DND-41 (cell line): Measurements from ENCODE around the gene ALDH1A1.

Experiments
- ATAC-seq: fragments of 200-7000 bp; cut with Tn5 transposase; 3 replicates; pipeline ENCODE4 v1.9.1; 2021; ENCODE audit warnings: low read depth; ENCODE audit not compliant: insufficient read depth
- DNase-seq: peaks from one replicate; pipeline ENCODE4 v3.0.0-alpha.2; 2020
- H2AFZ ChIP-seq: 2 replicates; pipeline ENCODE4 v1.6.0; 2012; ENCODE audit warnings: low read depth, low read length
- H3K27ac ChIP-seq: 2 replicates; pipeline ENCODE4 v1.5.1; 2012; ENCODE audit warnings: low read length, inconsistent platforms
- H3K27me3 ChIP-seq: fragments of 200-600 bp; sonication (generic); 2 replicates; pipeline ENCODE4 v1.6.0; 2012; ENCODE audit warnings: low read length, mild to moderate bottlenecking, inconsistent platforms; ENCODE audit not compliant: insufficient read depth, poor library complexity
- H3K36me3 ChIP-seq: 2 replicates; pipeline ENCODE4 v1.5.1; 2012; ENCODE audit warnings: low read length, inconsistent platforms; ENCODE audit not compliant: insufficient read depth
- H3K4me1 ChIP-seq: 2 replicates; pipeline ENCODE4 v1.5.1; 2012; ENCODE audit warnings: mild to moderate bottlenecking, low read length; ENCODE audit not compliant: insufficient read depth
- H3K4me2 ChIP-seq: 2 replicates; pipeline ENCODE4 v1.6.0; 2012; ENCODE audit warnings: mild to moderate bottlenecking, moderate library complexity, low read length, inconsistent platforms; ENCODE audit not compliant: insufficient read depth
- H3K4me3 ChIP-seq, 2 experiments: fragments of 200-600 bp in 1 of 2; shearing (Covaris generic) in 1 of 2; 2 replicates each; pipeline ENCODE4 v1.5.1; 2012 to 2016; ENCODE audit warnings: inconsistent platforms in 2 of 2, low read length in 2 of 2, mild to moderate bottlenecking in 2 of 2, low read depth in 1 of 2, moderate library complexity in 1 of 2
- H3K79me2 ChIP-seq: 2 replicates; pipeline ENCODE4 v1.6.0; 2012; ENCODE audit warnings: low read length, inconsistent platforms; ENCODE audit not compliant: insufficient read depth
- H3K9ac ChIP-seq: 2 replicates; pipeline ENCODE4 v1.6.0; 2012; ENCODE audit warnings: low read depth, mild to moderate bottlenecking, inconsistent platforms, low read length, moderate library complexity
- H3K9me3 ChIP-seq: 2 replicates; pipeline ENCODE4 v1.5.1; 2012; ENCODE audit warnings: low read length, moderate library complexity, mild to moderate bottlenecking, inconsistent platforms; ENCODE audit not compliant: insufficient read depth, severe bottlenecking
- H4K20me1 ChIP-seq: 2 replicates; pipeline ENCODE4 v1.6.0; 2012; ENCODE audit warnings: low read length; ENCODE audit not compliant: insufficient read depth
- CTCF ChIP-seq: IDR thresholded peaks from 2 replicates; pipeline ENCODE4 v1.5.1; 2012; ENCODE audit warnings: borderline replicate concordance, low read length, moderate library complexity, mild to moderate bottlenecking; ENCODE audit not compliant: poor library complexity, severe bottlenecking; ENCODE audit errors: extremely low read depth
- EZH2 ChIP-seq: IDR thresholded peaks from 3 replicates; pipeline ENCODE4 v1.6.1; 2012; ENCODE audit warnings: borderline replicate concordance, low read depth, mild to moderate bottlenecking, moderate library complexity, low read length, inconsistent platforms; ENCODE audit not compliant: severe bottlenecking

Gene ALDH1A1

GRCh38 chr9:72982146-72982799, 29.4 kb upstream of the ALDH1A1 start:
- no peaks in the 10 kb centered on the region for H4K20me1 ChIP-seq
- H3K4me1 ChIP-seq = no peaks in the 10 kb centered on the region
- H3K36me3 ChIP-seq = no peaks in the 10 kb centered on the region
- DNase-seq = no peak
- TF ChIP-seq EZH2 (no peak), CTCF (no peak)
- H3K9me3 ChIP-seq = no peaks in the 10 kb centered on the region
- no peak overlapping the region for H3K27ac ChIP-seq
- no peak overlapping the region for H3K9ac ChIP-seq
- H3K79me2 ChIP-seq = no peaks in the 10 kb centered on the region
- peaks cover 3% of the 10 kb centered on the region for H3K27me3 ChIP-seq
- no peak for ATAC-seq
- H2AFZ ChIP-seq = no peak overlapping the region
- H3K4me2 ChIP-seq = no peak overlapping the region
- no peak overlapping the region for H3K4me3 ChIP-seq

DNA sequence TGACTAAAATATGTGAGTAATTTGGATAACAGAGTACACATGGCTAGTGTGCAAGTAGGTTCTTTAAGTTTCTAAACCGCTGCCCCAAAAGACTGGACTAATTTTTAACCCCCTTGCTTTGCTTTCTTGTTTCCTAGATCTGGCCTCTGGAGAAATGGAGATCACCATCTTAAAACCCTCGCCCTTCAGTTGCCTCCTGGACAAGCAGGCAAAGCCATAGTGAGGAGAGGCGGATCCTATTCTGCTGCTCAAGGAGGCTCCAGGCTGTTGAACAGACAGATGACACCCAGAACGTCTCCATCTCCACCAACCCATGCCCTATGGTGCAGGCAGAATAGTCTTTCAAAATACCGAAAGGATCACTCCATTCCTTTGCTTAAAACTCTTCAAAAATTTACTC, 28.6 kb upstream of the ALDH1A1 start:
- Histone ChIP-seq H4K20me1 (no peaks in the 10 kb centered on the region), H3K4me2 (no peak overlapping the region)

GRCh38 chr9:72980600-72981265, 27.9 kb upstream of the ALDH1A1 start:
- Histone ChIP-seq H3K9me3 (no peaks in the 10 kb centered on the region), H3K4me2 (no peak overlapping the region), H3K79me2 (no peaks in the 10 kb centered on the region), H3K4me1 (no peaks in the 10 kb centered on the region), H3K9ac (no peak overlapping the region), H3K27me3 (peaks cover 6% of the 10 kb centered on the region), H2AFZ (no peak overlapping the region), H3K36me3 (no peaks in the 10 kb centered on the region), H3K4me3 (no peak overlapping the region), H4K20me1 (no peaks in the 10 kb centered on the region), H3K27ac (no peak overlapping the region)
- TF ChIP-seq CTCF (no peak), EZH2 (no peak)
- 0 out of 3 replicates have a peak, but pooled peaks have one; percentile 40 for ATAC-seq
- DNase-seq = no peak

More for the DNA sequence above, 28.6 kb upstream of the ALDH1A1 start:
- Histone ChIP-seq H3K9ac (no peak overlapping the region), H3K9me3 (no peaks in the 10 kb centered on the region), H3K27me3 (peaks cover 3% of the 10 kb centered on the region), H3K79me2 (no peaks in the 10 kb centered on the region), H2AFZ (no peak overlapping the region), H3K27ac (no peak overlapping the region), H3K4me1 (no peaks in the 10 kb centered on the region), H3K36me3 (no peaks in the 10 kb centered on the region), H3K4me3 (no peak overlapping the region)
- TF ChIP-seq CTCF = no peak
- TF ChIP-seq EZH2 = no peak
- DNase-seq (no peak), ATAC-seq (no peak)
